Measurements from ENCODE around the gene CGN. TPM values are rescaled to one million over a fixed set of nuclear protein-coding genes. Genes with fewer than 3 reads are reported as not detected.

CGN gene, protein sequence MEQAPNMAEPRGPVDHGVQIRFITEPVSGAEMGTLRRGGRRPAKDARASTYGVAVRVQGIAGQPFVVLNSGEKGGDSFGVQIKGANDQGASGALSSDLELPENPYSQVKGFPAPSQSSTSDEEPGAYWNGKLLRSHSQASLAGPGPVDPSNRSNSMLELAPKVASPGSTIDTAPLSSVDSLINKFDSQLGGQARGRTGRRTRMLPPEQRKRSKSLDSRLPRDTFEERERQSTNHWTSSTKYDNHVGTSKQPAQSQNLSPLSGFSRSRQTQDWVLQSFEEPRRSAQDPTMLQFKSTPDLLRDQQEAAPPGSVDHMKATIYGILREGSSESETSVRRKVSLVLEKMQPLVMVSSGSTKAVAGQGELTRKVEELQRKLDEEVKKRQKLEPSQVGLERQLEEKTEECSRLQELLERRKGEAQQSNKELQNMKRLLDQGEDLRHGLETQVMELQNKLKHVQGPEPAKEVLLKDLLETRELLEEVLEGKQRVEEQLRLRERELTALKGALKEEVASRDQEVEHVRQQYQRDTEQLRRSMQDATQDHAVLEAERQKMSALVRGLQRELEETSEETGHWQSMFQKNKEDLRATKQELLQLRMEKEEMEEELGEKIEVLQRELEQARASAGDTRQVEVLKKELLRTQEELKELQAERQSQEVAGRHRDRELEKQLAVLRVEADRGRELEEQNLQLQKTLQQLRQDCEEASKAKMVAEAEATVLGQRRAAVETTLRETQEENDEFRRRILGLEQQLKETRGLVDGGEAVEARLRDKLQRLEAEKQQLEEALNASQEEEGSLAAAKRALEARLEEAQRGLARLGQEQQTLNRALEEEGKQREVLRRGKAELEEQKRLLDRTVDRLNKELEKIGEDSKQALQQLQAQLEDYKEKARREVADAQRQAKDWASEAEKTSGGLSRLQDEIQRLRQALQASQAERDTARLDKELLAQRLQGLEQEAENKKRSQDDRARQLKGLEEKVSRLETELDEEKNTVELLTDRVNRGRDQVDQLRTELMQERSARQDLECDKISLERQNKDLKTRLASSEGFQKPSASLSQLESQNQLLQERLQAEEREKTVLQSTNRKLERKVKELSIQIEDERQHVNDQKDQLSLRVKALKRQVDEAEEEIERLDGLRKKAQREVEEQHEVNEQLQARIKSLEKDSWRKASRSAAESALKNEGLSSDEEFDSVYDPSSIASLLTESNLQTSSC
- total RNA-seq (0.73 and 1.2 TPM in 2 replicates), polyA plus RNA-seq (0.32 and 0.37 TPM in 2 replicates), polyA minus RNA-seq (0.61 and 2.7 TPM in 2 replicates), Bru-seq, nascent RNA (percentile 19 among the genes with signal in this experiment), BruChase-seq, experiment 1, labeled RNA remaining after a 6-hour chase (percentile 22 among the genes with signal in this experiment), BruChase-seq, experiment 2, labeled RNA remaining after a 2-hour chase (percentile 20 among the genes with signal in this experiment)
- polyA plus RNA-seq (2011; cell fraction: cytosol; rRNA removed): 0.18 and 0.22 TPM in 2 replicates
- 1.8 and 2.8 TPM in 2 replicates for polyA plus RNA-seq (2011; cell fraction: nucleus; rRNA removed)
- polyA plus RNA-seq (2012): 0.07 and 0.70 TPM in 2 replicates
- polyA minus RNA-seq (2011; cell fraction: cytosol; rRNA and poly(A)+ RNA removed): 0.41 TPM
- polyA minus RNA-seq (2011; cell fraction: nucleus; rRNA and poly(A)+ RNA removed): 0.38 and 0.96 TPM in 2 replicates
- long read RNA-seq: 0 reads

DNA sequence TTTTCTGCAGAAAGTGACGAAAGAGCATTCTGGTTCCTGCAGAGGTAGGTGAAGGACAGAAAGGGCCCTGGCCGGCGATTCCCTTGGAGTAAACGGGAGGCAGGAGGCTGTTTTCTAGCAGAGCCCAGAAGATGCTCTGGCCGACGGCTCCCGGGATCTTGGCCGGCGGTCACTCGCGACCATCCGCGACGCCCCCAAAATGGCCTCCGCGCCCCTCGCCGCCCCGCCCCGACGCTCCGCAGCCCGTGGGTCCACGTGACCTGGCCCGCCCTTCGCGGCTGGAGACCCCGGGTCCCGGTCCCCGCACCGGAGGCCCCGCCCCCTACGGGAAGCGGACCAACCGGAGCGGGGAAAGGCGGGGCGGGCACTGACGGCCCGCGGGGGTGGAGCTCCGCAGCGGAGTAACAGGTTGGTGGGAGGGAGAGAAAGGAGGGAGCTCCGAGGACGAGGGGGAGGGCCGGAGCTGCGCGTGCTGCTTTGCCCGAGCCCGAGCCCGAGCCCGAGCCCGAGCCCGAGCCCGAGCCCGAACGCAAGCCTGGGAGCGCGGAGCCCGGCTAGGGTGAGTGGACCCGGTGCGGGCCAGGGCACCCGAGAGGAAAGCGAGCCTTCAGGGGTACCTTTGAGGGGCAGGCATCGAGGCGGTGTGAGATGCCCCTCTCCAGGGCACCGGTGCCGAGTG lies at the start of gene CGN:
Gene CGN, plus strand, starts transcription at position 431 of the 679 bp plus-strand sequence. CDS start 7,133 bp downstream, outside the sequence.
- no peaks in the 10 kb centered on the region for H3K9me1 ChIP-seq (replicated peaks; ENCODE audit: control insufficient read depth, extremely low read depth, insufficient read depth, low read length)
- H3K27me3 ChIP-seq (ENCODE audit: control insufficient read depth in 2 of 2, insufficient read depth in 2 of 2, low read length in 2 of 2): peaks cover 0 to 2% of the 10 kb centered on the region in 2 experiments
- H3K4me2 ChIP-seq (ENCODE audit: insufficient read depth, low read length): peak within 1 kb of the TSS; percentile 68
- intact Hi-C loops (cut with micrococcal nuclease) (loop anchor here (1.0 to 2.0 kb wide), 3 partner anchors 17 to 52 kb away; partner anchors contain the start of gene POGZ), dilution Hi-C loops (cut with MboI; ENCODE audit: extremely low pct_ligation_motif_present, low sequenced_read_pairs) (no loop called here)
- H4K20me1 ChIP-seq (replicated peaks; ENCODE audit: control insufficient read depth, extremely low read depth, insufficient read depth, low read length): no peaks in the 10 kb centered on the region
- FAIRE-seq (peak; percentile 95), DNase-seq (ENCODE audit: low read depth, low spot score) (peak; percentile 89)
- no peak within 1 kb of the TSS for H3K27ac ChIP-seq (ENCODE audit: insufficient read depth, low read depth, low read length)
- ChIA-PET POLR2A (interaction anchor here (1.1 kb wide), 1 partner anchor 52 kb away, joined by 8 read pairs; the partner anchor contains the start of gene POGZ), CTCF (interaction anchor here (0.6 to 2.1 kb wide), 7 partner anchors 9 to 326 kb away, joined by 3 to 5 read pairs (median 3); no protein-coding TSS in a partner anchor)
- H3K9me3 ChIP-seq (replicated peaks; ENCODE audit: control insufficient read depth, insufficient read depth, low read length): no peaks in the 10 kb centered on the region
- peaks cover 12% of the 10 kb centered on the region for H3K4me1 ChIP-seq (ENCODE audit: control insufficient read depth, extremely low read depth, insufficient read depth, low read length)
- H3K36me3 ChIP-seq (ENCODE audit: control insufficient read depth in 2 of 2, extremely low read depth in 1 of 2, insufficient read depth in 2 of 2, low read length in 2 of 2): no peaks in the 10 kb centered on the region
- H3K4me3 ChIP-seq (replicated peaks in 1 of 3; ENCODE audit: insufficient read depth in 1 of 3, low read depth in 1 of 3, low read length in 3 of 3): peak within 1 kb of the TSS; percentile 29 to 44 (median 38)
- TF ChIP-seq FOS (IDR thresholded peaks at IDR 0.05; ENCODE audit: borderline replicate concordance, insufficient read depth, low read length): no peak
- peak; percentile 44 for TF ChIP-seq EZH2 (IDR thresholded peaks at IDR 0.05; ENCODE audit: borderline replicate concordance, low read depth, low read length, severe bottlenecking)
- H2AFZ ChIP-seq (ENCODE audit: low read depth, low read length): peak within 1 kb of the TSS; percentile 71
- no TSS peak for BruUV-seq (replicated peaks)
- H3K9ac ChIP-seq (replicated peaks; ENCODE audit: extremely low read depth, insufficient read depth, low read length): peak within 1 kb of the TSS; percentile 13
- no peaks in the 10 kb centered on the region for H3K79me2 ChIP-seq (ENCODE audit: control insufficient read depth, insufficient read depth, low read length)
